Epithelial cell of esophagus (primary cell): ENCODE results near the gene PHYKPL.

Experiments
- DNase-seq: peaks from one replicate; pipeline ENCODE4 v3.0.0; 2010; ENCODE audit warnings: low read depth
- H3K4me3 ChIP-seq: 2 replicates; pipeline ENCODE4 v1.5.1; 2011; ENCODE audit warnings: mild to moderate bottlenecking, low read length, control low read depth
- CTCF ChIP-seq: IDR thresholded peaks from 2 replicates; pipeline ENCODE4 v1.5.1; 2011; ENCODE audit warnings: low read depth, mild to moderate bottlenecking, low read length, control low read depth, inconsistent platforms; ENCODE audit not compliant: insufficient read depth; ENCODE audit errors: missing control alignments

The PHYKPL gene

GRCh38 chr5:178194026-178194425 lies 38.6 kb downstream of the PHYKPL start:
- no peak for TF ChIP-seq CTCF
- DNase-seq, result no peak
- H3K4me3 ChIP-seq, result no peak overlapping the region

- H3K4me3 ChIP-seq, result no peak overlapping the region
- DNase-seq, result no peak
- no peak for TF ChIP-seq CTCF
Observed at GRCh38 chr5:178193251-178193809, 39.3 kb downstream of the PHYKPL start.

- TF ChIP-seq CTCF, result no peak
- no peak for DNase-seq
- no peak overlapping the region for H3K4me3 ChIP-seq
Observed at GRCh38 chr5:178192787-178193186, 39.8 kb downstream of the PHYKPL start.

- DNase-seq, result peak; percentile 88
- H3K4me3 ChIP-seq, result no peak overlapping the region
- no peak for TF ChIP-seq CTCF
Observed at GRCh38 chr5:178192244-178192643, 40.4 kb downstream of the PHYKPL start.

GRCh38 chr5:178191661-178192060 lies 40.9 kb downstream of the PHYKPL start:
- TF ChIP-seq CTCF, result no peak
- DNase-seq, result no peak
- no peak overlapping the region for H3K4me3 ChIP-seq

- DNase-seq, result no peak
- H3K4me3 ChIP-seq, result no peak overlapping the region
- no peak for TF ChIP-seq CTCF
Observed at GRCh38 chr5:178189433-178189832, 43.2 kb downstream of the PHYKPL start.

GRCh38 chr5:178187014-178187413 lies 45.6 kb downstream of the PHYKPL start, which contains the start of gene GMCL2:
Gene GMCL2, minus strand, starts transcription at chr5:178187371. Its CDS starts 72 bp downstream, at chr5:178187299.
- no peak within 1 kb of the TSS for H3K4me3 ChIP-seq
- TF ChIP-seq CTCF, result no peak
- no peak for DNase-seq
